ENCODE results near the gene ZNF549.
A peak's percentile ranks its signal among the peaks of the same experiment; 100 is the strongest.

GRCh38 chr19:57578487-57579205, 51.5 kb downstream of the ZNF549 start, which contains the start of gene ZNF416:
- TF ChIP-seq EP300 (IDR thresholded peaks at IDR 0.05; ENCODE audit: borderline replicate concordance in 1 of 2, control insufficient read depth in 1 of 2, low read depth in 2 of 2, low read length in 2 of 2) = no peak
- TF ChIP-seq ATF3 (IDR thresholded peaks at IDR 0.05; ENCODE audit: borderline replicate concordance, extremely low read depth, low read depth, low read length) = no peak
- peak in 2 of 3 experiments; percentile 20 to 38; a peak in 2 of 6 replicates for TF ChIP-seq CTCF (IDR thresholded peaks at IDR 0.05 in 2 of 3, conservative IDR thresholded peaks at IDR 0.05 in 1 of 3; ENCODE audit: control insufficient read depth in 2 of 3, extremely low read depth in 1 of 3, insufficient read depth in 1 of 3, low read depth in 3 of 3, low read length in 3 of 3)
- peak; percentile 76; the same call in 1 of the 3 replicates for TF ChIP-seq POU2F2 (IDR thresholded peaks at IDR 0.05; ENCODE audit: borderline replicate concordance, low read depth, low read length)

Data from GM12878 (cell line).